K562 (cell line): Measurements from ENCODE around the gene RERE. TPM values are rescaled to one million over a fixed set of nuclear protein-coding genes. Genes with fewer than 3 reads are reported as not detected.

Experiments
- ARID1B ChIP-seq: fragments of 450-650 bp; IDR thresholded peaks from 2 replicates; pipeline ENCODE4 v1.6.1; 2016; ENCODE audit warnings: antibody characterized with exemption, mild to moderate bottlenecking, inconsistent platforms
- IRF2 ChIP-seq: sonication (generic); formaldehyde crosslinking; IDR thresholded peaks from 2 replicates; pipeline ENCODE4 v1.8.1; 2022; ENCODE audit warnings: mild to moderate bottlenecking, missing genetic modification reagents
- MEIS2 ChIP-seq: fragments of 450-650 bp; IDR thresholded peaks from 2 replicates; pipeline ENCODE4 v1.6.1; 2014; ENCODE audit warnings: mild to moderate bottlenecking; ENCODE audit not compliant: partially characterized antibody
- MTA1 ChIP-seq: fragments of 450-650 bp; IDR thresholded peaks from 2 replicates; pipeline ENCODE4 v1.6.1; 2017; ENCODE audit warnings: borderline replicate concordance
- POLR2H ChIP-seq: IDR thresholded peaks from 2 replicates; pipeline ENCODE4 v1.6.1; 2016; ENCODE audit warnings: missing genetic modification characterization, low read depth, mild to moderate bottlenecking, control low read depth, missing compliant biosample characterization, moderate library complexity
- PTRF ChIP-seq: fragments of 450-650 bp; IDR thresholded peaks from 2 replicates; pipeline ENCODE4 v1.6.1; 2016; ENCODE audit warnings: mild to moderate bottlenecking, missing genetic modification characterization, missing compliant biosample characterization
- RBM14 ChIP-seq: fragments of 200-400 bp; formaldehyde crosslinking; IDR thresholded peaks from 2 replicates; pipeline ENCODE4 v1.6.1; 2018; ENCODE audit warnings: low read depth, mild to moderate bottlenecking, low read length, moderate library complexity, borderline replicate concordance; ENCODE audit not compliant: insufficient read depth
- SMAD1 ChIP-seq: fragments of 150-350 bp; IDR thresholded peaks from 2 replicates; pipeline ENCODE4 v1.6.1; 2014; ENCODE audit warnings: low read length, low read depth; ENCODE audit not compliant: partially characterized antibody
- SRSF3 ChIP-seq: fragments of 200-400 bp; formaldehyde crosslinking; IDR thresholded peaks from 2 replicates; pipeline ENCODE4 v1.6.1; 2016; ENCODE audit warnings: mild to moderate bottlenecking, low read length, moderate library complexity; ENCODE audit not compliant: insufficient read depth
- SUPT5H ChIP-seq: fragments of 450-650 bp; IDR thresholded peaks from 2 replicates; pipeline ENCODE4 v1.6.1; 2016
- ZBTB2 ChIP-seq: fragments of 450-650 bp; IDR thresholded peaks from 2 replicates; pipeline ENCODE4 v1.6.1; 2016; ENCODE audit warnings: antibody characterized with exemption
- ZNF766 ChIP-seq: fragments of 200-800 bp; sonication (Bioruptor generic); conservative IDR thresholded peaks from 2 replicates; pipeline ENCODE4 v1.6.1; 2016; ENCODE audit warnings: missing genetic modification characterization, missing compliant biosample characterization
- polyA plus RNA-seq, 8 experiments: library from polyadenylated mRNA; depleted of rRNA in 4 of 8; stranded (reverse) in 5 of 8; unstranded in 3 of 8; fragments of >200 nt; fragmentation: Nextera tagmentation in 2 of 8; fragmentation: Illumina TruSeq in 1 of 8; extraction: Ambion mirVana in 2 of 8; extraction: Trizol in 1 of 8; gene quantifications; 2 replicates each; pipeline versions ENCODE4 v1.2.1 to v1.2.3, GENCODE V29; 2011 to 2014; ENCODE audit warnings: inconsistent platforms in 1 of 8, missing spikeins in 1 of 8
- total RNA-seq, 7 experiments: library from RNA; depleted of rRNA in 6 of 7; stranded (reverse); fragments of >200 nt in 6 of 7; fragmentation: Illumina TruSeq in 2 of 7; extraction: Trizol in 2 of 7; gene quantifications; 2 replicates each; pipeline versions ENCODE4 v1.2.1 to v1.2.3, GENCODE V29; 2011 to 2021; ENCODE audit warnings: low replicate concordance in 1 of 7
- TF ChIP-seq, protein P1 (sequence below), 2 experiments: fragments of 450-650 bp in 1 of 2; sonication (generic) in 1 of 2; formaldehyde crosslinking; conservative IDR thresholded peaks; 2 replicates each; pipeline versions ENCODE4 v1.4.0 to v1.8.1; 2020 to 2022; ENCODE audit warnings: mild to moderate bottlenecking in 1 of 2, missing genetic modification reagents in 1 of 2
- TF ChIP-seq, protein P2 (sequence below): fragments of 450-650 bp; IDR thresholded peaks from 2 replicates; pipeline ENCODE4 v1.6.1; 2017; ENCODE audit warnings: antibody characterized with exemption
- TF ChIP-seq, protein P3 (sequence below): sonication (generic); formaldehyde crosslinking; IDR thresholded peaks from 2 replicates; pipeline ENCODE4 v1.8.1; 2022; ENCODE audit warnings: missing genetic modification reagents

The RERE gene
- total and polyA plus RNA-seq, 9 of the 15 experiments (the other 6 are each of a cell fraction or from before 2014, with no cell fraction given), result 3.0 to 51.5 (median 13.4) TPM

GRCh38 chr1:8752411-8752810 is 65.0 kb downstream of the RERE start (continued):
- TF ChIP-seq ZNF766 (CRISPR knock-in tag), result peak; percentile 69; the same call in 1 of the 2 replicates
- 0 out of 2 replicates have a peak, but pooled peaks have one; percentile 14 for TF ChIP-seq ARID1B
- TF ChIP-seq ZBTB2, result no peak
- no peak for TF ChIP-seq RBM14
- TF ChIP-seq, protein P1, sequence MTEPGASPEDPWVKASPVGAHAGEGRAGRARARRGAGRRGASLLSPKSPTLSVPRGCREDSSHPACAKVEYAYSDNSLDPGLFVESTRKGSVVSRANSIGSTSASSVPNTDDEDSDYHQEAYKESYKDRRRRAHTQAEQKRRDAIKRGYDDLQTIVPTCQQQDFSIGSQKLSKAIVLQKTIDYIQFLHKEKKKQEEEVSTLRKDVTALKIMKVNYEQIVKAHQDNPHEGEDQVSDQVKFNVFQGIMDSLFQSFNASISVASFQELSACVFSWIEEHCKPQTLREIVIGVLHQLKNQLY (CRISPR knock-in tag; conservative IDR thresholded peaks at IDR 0.05), result no peak
- TF ChIP-seq PTRF (tag), result no peak
- peak; percentile 39 for TF ChIP-seq MEIS2
- no peak for TF ChIP-seq SUPT5H
- TF ChIP-seq MTA1, result no peak
- no peak for TF ChIP-seq SRSF3
- TF ChIP-seq, protein P2, sequence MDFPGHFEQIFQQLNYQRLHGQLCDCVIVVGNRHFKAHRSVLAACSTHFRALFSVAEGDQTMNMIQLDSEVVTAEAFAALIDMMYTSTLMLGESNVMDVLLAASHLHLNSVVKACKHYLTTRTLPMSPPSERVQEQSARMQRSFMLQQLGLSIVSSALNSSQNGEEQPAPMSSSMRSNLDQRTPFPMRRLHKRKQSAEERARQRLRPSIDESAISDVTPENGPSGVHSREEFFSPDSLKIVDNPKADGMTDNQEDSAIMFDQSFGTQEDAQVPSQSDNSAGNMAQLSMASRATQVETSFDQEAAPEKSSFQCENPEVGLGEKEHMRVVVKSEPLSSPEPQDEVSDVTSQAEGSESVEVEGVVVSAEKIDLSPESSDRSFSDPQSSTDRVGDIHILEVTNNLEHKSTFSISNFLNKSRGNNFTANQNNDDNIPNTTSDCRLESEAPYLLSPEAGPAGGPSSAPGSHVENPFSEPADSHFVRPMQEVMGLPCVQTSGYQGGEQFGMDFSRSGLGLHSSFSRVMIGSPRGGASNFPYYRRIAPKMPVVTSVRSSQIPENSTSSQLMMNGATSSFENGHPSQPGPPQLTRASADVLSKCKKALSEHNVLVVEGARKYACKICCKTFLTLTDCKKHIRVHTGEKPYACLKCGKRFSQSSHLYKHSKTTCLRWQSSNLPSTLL, result no peak
- no peak for TF ChIP-seq POLR2H
- TF ChIP-seq, protein P3, sequence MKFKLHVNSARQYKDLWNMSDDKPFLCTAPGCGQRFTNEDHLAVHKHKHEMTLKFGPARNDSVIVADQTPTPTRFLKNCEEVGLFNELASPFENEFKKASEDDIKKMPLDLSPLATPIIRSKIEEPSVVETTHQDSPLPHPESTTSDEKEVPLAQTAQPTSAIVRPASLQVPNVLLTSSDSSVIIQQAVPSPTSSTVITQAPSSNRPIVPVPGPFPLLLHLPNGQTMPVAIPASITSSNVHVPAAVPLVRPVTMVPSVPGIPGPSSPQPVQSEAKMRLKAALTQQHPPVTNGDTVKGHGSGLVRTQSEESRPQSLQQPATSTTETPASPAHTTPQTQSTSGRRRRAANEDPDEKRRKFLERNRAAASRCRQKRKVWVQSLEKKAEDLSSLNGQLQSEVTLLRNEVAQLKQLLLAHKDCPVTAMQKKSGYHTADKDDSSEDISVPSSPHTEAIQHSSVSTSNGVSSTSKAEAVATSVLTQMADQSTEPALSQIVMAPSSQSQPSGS (CRISPR knock-in tag), result no peak
- no peak for TF ChIP-seq SMAD1
- TF ChIP-seq IRF2 (CRISPR knock-in tag), result no peak
- TF ChIP-seq, all 486 proteins: peak for 3
